NCI-H1417 (cell line): Measurements from ENCODE around the gene CDC123.
"Not testable (repeated sequence)": the region's sequence is repeated elsewhere in the genome, so short reads cannot be mapped to it uniquely, and the experiment has no call there.

Source experiments
- DNase-seq, 3 experiments: peaks; one replicate each; lab custom pipeline; 2025; lab: John Stamatoyannopoulos, UW

CDC123 gene

GRCh38 chr10:12235796-12236195 is 39.8 kb downstream of the CDC123 start:
- DNase-seq: no peak

DNA sequence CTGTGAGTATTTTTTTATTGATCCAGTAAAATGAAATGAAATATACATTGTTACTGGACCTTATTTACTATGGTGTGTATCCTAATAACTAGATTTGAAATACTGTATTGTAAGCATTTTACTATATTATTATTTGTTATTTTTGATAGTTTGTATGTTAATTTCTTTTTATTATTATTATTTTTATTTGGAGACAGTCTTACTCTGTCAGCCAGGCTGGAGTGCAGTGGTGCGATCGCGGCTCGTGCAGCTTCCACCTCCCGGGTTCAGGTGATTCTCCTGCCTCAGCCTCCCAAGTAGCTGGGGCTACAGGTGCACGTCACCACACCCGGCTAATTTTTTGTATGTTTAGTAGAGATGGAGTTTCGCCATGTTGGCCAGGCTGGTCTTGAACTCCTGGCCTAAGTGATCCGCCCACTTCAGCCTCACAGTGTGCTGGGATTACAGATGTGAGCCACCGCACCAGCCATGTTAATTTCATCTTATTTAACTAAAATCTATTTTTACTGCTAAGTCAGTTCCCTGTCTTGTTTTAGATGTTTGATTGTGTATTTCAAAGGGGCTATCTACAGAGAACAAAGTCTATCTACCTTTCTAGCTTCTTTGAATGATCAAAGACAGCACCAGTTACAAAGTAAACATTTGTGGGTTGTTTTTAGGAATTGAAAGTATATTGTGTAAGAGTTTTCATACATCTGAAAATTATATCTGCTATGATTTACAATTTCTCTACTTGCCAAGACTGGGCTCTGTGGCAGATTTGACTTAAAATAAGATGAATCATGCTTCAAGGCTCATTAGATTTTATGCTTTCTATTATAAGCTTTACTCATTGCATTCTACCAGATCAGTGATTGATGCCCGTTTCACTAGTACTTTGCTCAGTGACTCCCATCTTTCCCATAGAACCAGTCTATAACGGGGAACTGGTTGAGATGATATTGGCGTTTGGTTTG is 41.6 kb downstream of the CDC123 start:
- DNase-seq: no peak

GRCh38 chr10:12238821-12239220 is 42.8 kb downstream of the CDC123 start:
- no peak for DNase-seq

- no peak for DNase-seq
Measured at GRCh38 chr10:12241810-12242529, 46.0 kb downstream of the CDC123 start.

DNA sequence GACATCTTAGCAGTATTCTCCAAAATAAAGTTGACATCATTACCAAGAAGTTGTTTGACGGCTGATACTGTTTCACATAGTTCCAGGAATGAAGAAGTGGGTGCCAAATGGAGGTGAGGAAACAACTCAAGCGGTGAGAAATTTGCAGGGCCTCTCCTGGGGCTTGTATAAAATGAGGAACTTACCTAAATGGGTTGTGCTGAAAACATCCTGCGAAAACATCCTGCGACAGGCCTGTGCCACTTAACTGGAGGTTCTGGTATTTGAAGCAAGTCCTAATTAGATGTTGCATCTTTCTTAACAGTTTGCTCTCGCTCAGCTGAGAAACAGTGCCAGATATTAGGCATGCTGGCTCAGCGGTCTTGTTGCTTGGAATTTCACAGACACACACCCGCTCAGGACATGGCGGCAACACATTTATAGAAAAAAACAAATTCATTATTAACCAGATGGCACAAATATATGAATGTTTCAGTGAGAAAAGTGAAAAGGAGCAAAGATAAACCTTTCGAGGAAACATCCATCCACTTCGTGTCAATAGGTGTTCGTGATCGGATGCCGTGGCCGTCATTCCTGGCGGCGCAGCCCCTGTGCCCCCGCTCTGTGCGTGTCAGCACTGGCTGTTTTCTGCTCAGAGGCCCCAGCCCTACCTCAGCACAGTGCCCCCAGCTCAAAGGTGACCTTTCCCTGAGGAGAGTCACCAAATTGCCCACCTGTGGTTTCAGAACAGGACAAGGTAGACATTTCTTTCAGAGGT is 48.1 kb downstream of the CDC123 start:
- no peak for DNase-seq

- no peak for DNase-seq
Measured at GRCh38 chr10:12250181-12250580, 54.2 kb downstream of the CDC123 start.

DNA sequence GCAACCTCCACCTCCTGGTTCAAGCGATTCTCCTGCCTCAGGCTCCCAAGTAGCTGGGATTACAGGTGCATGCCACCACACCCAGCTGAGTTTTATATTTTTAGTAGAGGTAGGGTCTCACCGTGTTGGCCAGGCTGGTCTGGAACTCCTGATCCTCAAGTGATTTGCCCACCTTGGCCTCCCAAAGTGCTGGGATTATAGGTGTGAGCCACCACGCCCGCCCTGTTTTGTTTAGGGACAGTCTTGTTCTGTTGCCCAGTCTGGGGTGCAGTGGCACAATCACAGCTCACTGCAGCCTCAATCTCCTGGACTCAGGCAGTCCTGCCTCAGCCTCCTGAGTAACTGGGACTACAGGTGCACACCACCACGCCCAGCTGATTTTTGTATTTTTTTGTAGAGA is 54.7 kb downstream of the CDC123 start:
- DNase-seq: not testable (repeated sequence)

DNA sequence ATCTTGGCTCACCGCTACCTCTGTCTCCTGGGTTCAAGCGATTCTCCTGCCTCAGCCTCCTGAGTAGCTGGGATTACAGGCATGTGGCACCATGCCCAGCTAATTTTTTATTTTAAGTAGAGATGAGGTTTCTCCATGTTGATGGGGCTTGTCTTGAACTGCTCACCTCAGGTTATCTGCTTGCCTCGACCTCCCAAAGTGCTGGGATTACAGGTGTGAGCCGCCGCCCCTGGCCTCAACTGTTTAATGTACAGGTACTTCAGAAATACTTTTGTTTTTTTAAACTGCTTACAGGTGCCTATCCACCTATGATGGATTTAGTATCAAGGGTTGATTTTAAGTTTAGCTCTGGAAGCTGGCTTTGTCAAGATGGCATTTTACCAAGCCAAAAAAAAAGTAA is 55.6 kb downstream of the CDC123 start:
- no peak for DNase-seq

DNA sequence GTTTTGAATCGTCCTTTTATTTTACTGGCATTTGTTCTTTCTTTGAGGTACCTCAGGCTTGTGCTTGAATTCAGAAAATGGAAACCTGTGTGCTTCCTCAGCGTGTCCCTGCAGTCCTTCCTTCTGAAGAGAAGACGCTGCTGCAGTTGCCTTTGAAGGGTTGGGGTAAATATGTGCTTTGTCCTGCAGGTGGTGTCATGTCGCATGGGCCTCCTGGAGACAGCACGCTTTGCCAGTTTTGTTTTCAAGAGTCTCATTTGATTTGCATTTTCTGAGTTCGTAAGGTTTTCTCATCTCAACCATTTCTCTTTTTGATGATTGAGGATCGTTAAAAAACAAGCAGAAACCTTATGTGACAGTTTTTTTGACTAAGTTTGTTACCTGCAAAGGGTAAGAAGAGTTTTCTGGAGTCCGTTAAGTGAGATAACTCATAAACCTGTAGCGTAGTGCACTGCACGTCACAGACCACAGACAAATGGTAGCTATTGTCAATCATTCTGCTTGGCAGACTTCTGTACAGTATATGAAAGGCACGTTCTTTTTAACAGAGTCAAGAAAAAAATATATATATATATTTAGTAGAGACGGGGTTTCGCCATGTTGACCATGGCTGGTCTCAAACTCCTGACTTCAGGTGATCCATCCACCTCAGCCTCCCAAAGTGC is 57.0 kb downstream of the CDC123 start:
- peak in 2 of 3 experiments; percentile 1 to 5 for DNase-seq

- no peak for DNase-seq
Measured at GRCh38 chr10:12255048-12255447, 59.1 kb downstream of the CDC123 start.

DNA sequence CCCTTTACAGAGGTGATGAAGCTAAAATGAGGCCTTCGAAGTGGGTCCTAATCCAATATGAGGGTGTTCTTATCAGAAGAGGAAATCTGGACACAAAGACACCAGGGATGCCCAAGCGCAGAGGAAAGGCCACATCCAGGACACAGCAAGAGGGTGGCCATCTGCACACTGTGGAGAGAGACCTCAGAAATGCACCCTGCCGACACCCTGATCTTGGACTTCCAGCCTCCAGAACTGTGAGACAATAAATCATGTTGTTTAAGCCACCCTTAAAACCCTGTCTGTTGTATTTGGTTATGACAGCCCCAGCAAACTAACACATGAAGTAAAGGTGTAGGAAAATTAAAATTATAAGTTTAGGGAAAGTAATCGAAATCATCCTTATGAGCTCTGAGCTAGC is 64.0 kb downstream of the CDC123 start:
- DNase-seq: no peak

- DNase-seq: peak in 1 of 3 experiments; percentile 20
Measured at GRCh38 chr10:12262278-12262981, 66.4 kb downstream of the CDC123 start.

GRCh38 chr10:12264204-12264940 is 68.4 kb downstream of the CDC123 start:
- peak; percentile 86 to 94 (median 87) for DNase-seq

- DNase-seq: no peak
Measured at GRCh38 chr10:12269056-12269455, 73.1 kb downstream of the CDC123 start.

- DNase-seq: no peak
Measured at GRCh38 chr10:12271210-12271540, 75.2 kb downstream of the CDC123 start.

DNA sequence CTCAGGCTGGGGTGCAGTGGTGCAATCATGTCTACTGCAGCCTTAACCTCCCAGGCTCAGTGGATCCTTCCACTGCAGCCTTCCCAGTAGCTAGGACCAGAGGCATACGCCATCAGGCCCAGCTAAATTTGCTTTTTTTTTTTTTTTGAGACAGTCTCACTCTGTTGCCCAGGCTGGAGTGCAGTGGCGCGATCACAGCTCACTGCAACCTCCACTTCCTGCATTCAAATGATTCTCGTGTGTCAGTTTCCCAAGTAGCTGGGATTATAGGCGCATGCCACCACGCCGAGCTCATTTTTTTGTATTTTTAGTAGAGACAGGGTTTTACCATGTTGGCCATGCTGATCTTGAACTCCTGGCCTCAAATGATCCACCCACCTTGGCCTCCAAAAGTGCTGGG is 81.9 kb downstream of the CDC123 start:
- not testable (repeated sequence) for DNase-seq

DNA sequence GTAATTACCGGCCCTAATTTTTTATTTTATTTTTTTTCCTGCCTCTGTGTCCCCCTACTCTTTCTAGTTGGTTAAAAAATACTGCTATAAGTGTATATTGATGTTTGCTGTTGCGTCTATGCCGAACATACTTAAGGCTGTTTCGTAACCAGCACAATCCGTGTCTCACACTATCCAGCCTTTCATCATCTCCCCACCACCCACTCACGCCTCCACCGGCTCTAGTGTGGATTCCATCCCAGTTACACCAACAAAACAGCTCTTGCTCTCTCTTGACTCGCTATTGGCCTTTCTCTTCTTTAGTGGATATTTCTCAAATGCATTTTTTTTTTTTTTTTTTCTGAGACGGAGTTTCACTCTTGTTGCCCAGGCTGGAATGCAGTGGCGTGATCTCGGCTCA is 83.3 kb downstream of the CDC123 start:
- DNase-seq: no peak

DNA sequence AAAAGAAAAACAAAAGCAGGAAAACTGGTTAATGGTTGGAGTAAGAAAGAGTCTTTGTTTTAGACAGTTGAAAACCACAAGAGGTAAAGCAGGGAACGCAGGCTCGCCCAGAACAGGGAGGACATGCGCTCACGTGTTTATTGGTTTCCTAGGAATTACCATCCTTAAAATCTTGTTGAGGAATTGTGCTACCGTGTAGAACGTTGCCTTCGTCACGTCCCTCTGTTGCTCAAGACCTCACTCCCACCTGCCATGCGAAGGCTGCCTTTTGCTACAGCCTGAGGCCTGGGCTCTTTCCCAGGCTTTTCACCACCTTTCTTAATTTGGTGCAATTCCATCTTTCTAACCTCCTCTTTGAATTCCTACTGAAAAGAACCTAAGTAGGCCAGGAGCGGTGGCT is 91.8 kb downstream of the CDC123 start:
- no peak for DNase-seq

DNA sequence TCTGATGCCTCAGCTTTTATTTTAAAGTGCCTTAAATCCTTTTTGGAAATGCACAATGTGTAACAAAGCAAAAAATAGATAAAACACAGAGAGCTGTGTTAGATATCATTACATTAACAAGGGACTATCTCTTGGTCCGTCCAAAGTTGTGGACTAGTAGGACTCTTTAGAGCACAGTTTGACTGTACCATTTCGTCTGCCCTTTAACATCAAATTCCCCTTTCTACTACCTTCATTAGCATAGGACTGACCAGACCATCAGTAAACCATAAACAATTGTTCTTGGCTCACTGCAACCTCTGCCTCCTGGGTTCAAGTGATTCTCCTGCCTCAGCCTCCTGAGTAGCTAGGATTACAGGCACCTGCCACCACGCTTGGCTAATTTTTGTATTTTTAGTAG is 101.8 kb downstream of the CDC123 start:
- not testable (repeated sequence) for DNase-seq

DNA sequence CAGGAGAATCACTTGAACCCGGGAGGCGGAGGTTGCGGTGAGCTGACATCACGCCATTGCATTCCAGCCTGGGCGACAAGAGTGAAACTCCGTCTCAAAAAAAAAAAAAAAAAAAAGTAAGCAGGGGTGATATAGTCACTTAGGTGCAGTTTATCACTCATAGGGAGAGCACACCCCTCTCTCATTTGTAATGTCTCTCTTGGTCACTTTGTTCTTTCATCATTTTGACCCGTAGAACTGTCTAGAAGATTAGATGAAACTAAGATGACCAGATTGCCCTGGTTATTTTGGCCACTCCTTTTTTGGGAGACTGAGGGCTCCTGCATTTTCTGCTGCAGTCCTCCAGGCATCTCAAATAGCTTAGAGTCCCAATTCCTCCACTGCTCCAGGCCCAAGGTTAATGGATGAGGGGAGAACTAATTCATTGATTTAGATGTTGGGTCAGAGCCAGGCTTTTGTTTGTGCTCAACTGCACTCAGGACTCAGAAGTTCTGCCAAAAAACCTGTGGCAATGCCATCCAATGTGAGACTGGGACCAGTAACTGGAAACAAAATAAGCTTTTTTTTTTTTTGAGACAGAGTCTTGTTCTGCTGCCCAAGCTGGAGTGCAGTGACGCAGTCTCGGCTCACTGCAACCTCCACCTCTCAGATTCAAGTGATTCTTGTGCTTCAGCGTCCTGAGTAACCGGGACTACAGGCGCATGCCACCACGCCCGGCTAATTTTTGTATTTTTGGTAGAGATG is 103.4 kb downstream of the CDC123 start:
- DNase-seq: no peak
